ENCODE results near the gene VPS26C.

- TF ChIP-seq ZNF274 (IDR thresholded peaks at IDR 0.05; ENCODE audit: low read depth, low read length) (no peak), YY1 (IDR thresholded peaks at IDR 0.05; ENCODE audit: insufficient read depth, insufficient read length) (no peak), SUZ12 (IDR thresholded peaks at IDR 0.05; ENCODE audit: extremely low read depth, insufficient read depth, insufficient read length) (no peak)
Measured at GRCh38 chr21:37182222-37182621, 84.9 kb downstream of the VPS26C start.

Measured in NT2/D1 (cell line).